Stimulated activated naive CD4-positive, alpha-beta T cell treated with Interleukin-2 at 50 U/mL for 16 hours (primary cell): Measurements from ENCODE around the gene CROCC2.
"Not testable (repeated sequence)": the region's sequence is repeated elsewhere in the genome, so short reads cannot be mapped to it uniquely, and the experiment has no call there.

ENCODE experiments used
- DNase-seq: peaks from one replicate; lab custom pipeline; 2025; lab: John Stamatoyannopoulos, UW

CROCC2 gene

GRCh38 chr2:240966906-240967680, 61.0 kb downstream of the CROCC2 start:
- DNase-seq = no peak

- no peak for DNase-seq
Measured at GRCh38 chr2:240967681-240968621, 61.8 kb downstream of the CROCC2 start.

GRCh38 chr2:240968731-240969624, 62.8 kb downstream of the CROCC2 start:
- no peak for DNase-seq

DNA sequence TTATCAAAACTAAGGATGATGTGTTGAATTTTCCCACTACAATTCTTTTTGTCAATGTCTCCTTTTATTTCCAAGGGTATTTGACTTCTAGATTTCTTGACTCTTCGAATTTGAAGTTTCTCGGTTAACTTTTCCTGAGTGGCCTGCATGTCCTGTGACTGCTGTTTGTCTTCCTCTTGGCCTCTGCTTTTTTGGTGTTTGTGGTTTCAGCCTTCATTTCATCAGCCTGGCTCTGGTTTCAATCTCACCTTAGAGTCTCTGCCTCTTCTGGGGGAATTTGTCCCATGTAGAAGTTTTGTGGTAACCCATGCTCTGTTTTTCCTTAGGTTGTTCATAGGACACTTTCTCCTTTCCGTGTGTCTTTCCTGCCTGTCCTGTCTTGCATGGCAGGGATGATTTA, 64.0 kb downstream of the CROCC2 start:
- DNase-seq = no peak

DNA sequence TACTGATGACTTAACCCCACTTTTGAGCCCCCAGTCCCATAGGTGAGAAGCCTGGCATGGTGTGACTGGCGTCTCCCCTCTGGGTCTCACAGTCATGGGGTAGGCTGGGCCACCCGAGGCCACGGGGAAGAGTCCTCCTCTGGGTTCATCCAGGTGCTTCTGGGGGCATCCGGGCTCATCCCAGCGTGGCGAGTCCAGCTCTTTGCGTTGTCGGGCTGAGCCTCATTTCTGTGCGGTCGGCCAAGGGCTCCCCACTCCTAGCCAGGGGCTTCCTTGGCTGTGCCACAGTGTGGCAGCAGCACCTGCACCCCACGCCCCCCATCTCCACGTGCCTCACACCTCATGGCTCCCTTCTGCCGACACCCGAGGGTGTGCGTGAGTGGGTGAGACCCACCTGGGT, 64.7 kb downstream of the CROCC2 start:
- DNase-seq = no peak

DNA sequence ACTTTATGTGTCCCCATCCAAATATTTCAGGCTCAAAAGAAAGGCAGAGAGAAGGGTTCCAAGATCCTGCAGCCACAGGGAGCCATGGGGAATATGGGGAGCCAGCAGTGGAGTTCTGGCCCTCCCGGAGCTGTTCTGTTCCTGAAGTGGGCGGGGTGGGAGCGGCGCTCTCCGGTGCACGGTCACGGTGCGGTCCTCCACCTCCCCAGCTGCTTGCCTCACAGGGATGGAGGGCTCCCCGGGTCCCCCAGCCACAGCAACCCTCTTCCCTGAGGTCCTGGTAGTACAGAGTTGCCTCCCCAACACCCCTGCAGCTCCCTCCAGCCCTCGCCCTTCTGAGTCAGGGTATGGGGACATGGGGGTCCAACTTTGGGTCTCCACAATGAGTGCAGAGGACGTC, 66.1 kb downstream of the CROCC2 start:
- no peak for DNase-seq

- DNase-seq = no peak
Measured at GRCh38 chr2:240972636-240973521, 66.7 kb downstream of the CROCC2 start.

GRCh38 chr2:240974771-240975572, 68.8 kb downstream of the CROCC2 start:
- DNase-seq = no peak

GRCh38 chr2:240975903-240976302, 69.8 kb downstream of the CROCC2 start:
- not testable (repeated sequence) for DNase-seq

DNA sequence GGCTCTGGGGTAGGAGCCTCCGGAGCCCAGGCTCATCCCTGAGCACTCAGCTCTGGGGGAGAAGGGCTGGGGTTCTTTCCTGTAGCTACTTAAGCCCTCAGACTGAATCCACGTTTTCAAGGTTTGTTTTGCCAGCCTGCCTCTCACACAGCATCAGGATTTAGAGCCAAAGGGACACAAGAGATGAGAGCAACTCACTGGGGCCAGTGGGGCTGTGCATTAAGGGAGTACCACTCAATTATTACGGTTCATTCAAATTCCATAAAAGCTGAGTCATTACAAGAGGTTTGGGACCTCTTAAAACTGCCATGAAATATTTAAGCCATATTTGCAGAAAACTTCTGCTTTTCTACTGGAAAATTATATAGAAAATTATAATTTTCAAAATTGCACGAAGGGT, 75.1 kb downstream of the CROCC2 start:
- no peak for DNase-seq

- DNase-seq = no peak
Measured at GRCh38 chr2:240981871-240982800, 76.0 kb downstream of the CROCC2 start.

- no peak for DNase-seq
Measured at GRCh38 chr2:240982821-240983281, 76.7 kb downstream of the CROCC2 start.

DNA sequence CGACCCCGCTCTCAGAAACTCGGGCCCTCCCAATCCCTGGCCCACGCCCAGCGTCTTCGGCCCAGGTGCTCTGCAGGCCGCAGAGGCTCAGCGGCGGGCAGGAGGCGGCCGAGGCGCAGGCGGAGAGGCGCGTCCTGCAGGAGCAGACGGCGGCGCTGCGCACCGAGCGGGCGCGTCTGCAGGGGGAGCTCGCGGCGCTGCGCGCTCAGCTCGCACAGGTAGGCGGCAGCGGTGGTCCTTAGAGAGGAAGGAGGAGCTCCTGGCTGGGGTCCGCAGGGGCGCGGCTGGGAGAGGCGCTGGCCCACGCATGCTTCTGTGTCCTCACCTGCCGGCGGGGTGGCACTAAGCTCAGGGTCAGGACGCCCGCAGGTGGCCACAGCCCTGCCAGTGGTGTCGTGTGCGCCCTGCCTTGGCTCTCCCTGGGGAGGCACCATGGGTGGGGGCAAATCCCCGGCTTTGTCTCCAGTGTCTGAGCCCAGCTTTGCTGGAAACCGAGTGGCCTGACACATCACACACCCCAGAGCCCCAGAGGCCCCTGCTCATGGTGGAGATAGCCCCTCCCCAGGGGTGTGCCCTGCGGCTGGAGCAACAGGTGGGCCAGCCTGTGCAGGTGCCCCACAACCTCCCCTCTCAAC, 77.3 kb downstream of the CROCC2 start:
- no peak for DNase-seq

DNA sequence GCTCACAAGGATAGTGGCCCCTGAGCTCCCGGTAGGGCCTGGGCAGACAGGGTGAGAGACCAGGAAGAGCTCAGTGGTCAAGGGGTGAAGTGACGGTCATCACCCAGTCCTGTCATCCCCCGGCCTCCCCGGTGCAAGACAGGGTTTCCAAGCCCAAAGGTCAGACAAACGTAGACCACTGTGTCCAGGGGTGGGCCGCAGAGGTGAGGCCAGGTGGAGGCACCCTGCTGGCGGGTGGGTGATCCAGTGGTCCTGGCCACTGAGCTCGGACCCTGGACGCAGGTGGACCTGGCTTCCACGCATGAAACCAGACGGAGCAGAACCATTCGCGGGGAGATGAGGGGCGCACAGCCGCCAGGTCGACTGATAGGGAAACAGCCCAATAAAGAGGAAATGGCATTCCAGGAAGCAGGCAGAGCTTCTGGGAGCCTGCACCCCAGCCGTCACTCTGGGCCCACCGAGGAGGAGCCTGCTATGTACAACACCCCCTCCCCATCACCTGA, 77.9 kb downstream of the CROCC2 start:
- DNase-seq = no peak

GRCh38 chr2:240985881-240986786, 80.0 kb downstream of the CROCC2 start:
- DNase-seq = no peak

DNA sequence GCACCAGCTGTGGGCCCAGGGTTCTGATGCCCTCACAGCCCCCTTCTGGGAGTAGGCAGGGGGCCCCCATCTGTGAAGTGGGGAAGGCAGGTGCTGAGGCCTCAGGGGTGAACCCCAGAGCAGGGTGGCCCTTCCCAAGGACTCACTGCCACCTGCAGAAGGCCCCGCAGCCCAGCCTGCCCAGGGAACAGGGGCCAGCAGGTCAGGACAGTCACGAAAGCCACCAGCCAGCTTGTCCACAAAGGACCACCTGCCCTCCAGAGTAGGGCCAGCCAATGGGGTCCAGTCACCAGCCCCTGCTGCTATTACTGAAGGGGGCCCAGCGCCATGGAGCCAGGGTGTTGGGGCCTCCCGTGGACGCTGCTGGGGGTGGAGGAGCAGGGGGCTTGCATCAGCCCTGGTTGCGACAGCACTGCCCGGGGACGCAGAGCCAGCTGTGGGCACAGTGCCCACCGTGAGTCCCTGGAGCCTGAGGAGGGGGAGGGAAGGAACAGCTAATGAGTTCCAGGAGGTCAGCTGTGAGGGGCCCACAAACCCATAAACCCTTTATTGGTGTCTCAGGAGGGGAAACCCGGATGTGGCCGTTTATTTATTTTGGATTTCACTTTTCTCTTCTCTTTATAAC, 80.8 kb downstream of the CROCC2 start:
- DNase-seq = no peak

GRCh38 chr2:240987588-240987987, 81.5 kb downstream of the CROCC2 start:
- no peak for DNase-seq
